Eye (tissue), 1 donor: ENCODE data around the gene UNC5CL.

Source experiments
- DNase-seq: peaks from one replicate; pipeline ENCODE4 v3.0.0-alpha.2; 2015

Gene UNC5CL, protein sequence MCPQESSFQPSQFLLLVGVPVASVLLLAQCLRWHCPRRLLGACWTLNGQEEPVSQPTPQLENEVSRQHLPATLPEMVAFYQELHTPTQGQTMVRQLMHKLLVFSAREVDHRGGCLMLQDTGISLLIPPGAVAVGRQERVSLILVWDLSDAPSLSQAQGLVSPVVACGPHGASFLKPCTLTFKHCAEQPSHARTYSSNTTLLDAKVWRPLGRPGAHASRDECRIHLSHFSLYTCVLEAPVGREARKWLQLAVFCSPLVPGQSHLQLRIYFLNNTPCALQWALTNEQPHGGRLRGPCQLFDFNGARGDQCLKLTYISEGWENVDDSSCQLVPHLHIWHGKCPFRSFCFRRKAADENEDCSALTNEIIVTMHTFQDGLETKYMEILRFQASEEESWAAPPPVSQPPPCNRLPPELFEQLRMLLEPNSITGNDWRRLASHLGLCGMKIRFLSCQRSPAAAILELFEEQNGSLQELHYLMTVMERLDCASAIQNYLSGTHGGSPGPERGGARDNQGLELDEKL

DNA sequence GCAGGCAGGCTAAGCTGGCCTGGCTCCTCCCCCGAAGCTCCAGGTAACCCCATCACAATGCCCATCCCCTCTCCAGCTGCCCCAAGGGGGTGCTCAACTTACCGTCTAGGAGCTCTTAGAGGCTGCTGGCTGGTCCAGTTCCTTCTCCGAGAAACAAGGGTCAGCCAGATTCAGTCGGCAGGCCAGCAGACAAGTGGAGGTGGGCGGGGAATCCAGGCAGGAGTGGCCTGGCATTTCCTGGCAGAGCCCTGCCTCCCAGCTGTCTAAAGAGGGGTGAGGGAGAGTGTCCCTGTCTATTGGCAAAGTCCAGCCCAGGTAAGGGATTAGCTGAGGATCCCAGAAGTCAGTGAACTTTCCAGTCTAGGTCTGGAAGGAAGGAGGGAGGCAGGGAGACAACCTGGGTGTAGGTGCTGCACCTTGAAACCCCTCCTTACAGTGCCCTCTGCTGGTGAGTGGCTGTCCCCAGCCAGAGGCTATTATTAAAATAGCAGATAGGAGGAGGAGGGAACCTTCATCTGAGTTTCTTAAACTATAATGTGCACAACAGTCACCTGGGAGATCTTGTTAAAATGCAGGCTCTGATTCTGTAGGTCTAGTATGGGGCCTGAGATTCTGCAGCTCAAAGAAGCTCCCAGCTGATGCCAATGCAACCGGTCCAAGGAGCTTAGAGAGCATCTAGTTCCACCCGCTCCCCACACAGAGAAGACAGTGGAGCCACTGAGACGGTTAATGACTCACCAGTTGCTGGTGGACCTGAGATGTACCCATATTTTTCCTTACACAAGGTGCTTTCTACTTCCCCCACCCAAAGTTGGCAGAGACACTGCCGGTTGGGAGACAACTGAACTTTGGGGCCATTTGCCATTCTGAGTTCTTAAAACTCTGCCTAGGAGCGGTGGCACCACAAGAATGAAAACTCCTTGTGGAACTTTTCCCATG lies at the start of gene UNC5CL:
Gene UNC5CL, minus strand, starts transcription at position 162 of the 939 bp plus-strand sequence. CDS start 4,147 bp downstream, outside the sequence.
- peak; percentile 33 for DNase-seq

DNA sequence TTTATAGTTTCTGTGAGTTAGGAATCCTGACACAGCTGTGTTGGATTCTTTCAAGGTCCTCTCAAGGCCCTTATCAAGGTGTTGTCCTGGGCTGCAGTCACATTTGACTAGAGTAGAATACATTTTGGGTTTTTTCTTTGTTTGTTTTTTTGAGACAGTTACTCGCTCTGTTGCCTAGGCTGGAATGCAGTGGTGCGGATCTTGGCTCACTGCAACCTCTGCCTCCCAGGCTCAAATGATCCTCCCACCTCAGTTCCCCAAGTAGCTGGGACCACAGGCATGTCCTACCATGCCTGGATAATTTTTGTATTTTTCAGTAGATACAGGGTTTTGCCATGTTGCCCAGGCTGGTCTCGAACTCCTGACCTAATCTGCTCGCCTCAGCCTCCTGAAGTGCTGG lies 49.4 kb upstream of the UNC5CL start:
- DNase-seq, result no peak

DNA sequence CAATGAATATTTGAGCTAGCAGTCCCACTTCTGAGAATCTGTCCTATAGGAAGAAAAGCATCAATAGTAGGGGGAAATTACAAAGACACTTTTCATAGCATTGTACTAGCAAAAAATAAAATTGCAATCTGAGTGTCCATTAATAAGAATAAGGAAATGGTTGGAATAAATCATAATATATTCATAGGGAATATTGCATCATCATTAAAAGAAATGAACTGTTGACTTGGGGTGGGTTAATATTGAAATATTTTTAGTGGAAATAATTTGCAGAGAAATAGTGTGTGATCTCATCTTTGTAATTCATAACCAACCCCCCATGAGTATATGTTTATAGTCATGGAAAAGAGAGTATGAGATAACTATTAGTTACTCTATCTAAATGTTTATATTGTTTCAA lies 46.2 kb upstream of the UNC5CL start:
- DNase-seq, result no peak

DNA sequence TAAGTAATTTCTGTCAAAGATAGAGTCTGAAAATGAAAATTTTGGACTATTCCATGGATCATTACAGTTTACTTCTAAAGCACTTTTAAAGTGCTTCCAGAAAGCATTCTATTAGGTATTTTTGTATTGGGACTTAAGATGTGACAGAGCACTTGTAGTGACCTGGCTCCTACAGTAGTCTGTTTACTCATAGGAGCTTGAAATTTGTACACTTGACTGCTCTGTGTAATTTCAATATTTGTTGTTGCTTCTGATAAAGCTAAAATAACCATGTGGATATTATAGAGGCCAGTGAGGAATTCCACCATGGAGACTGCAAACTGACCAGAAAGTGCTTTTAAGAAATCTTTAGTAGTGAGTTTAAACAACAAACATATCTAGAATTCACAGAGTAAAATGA lies 44.1 kb upstream of the UNC5CL start:
- no peak for DNase-seq

DNA sequence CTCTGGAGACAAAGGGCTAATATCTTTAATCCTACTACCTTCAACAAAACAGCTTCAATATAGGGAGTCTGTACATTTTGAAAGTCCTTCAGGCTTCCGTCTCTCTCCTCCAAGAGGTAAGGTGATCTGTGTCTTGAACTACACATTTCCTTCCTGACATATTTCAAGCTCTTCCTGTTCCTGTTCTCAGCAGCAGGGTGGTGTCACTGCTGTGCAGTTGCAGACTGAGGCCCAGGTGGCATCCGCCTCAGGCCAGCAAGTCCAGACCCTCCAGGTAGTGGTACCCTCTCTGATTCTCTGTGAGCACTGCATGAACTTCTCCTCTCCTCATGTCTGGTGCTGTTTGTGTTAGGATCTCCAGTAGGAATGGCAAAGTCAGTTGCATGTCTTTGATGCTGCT lies 41.6 kb upstream of the UNC5CL start:
- DNase-seq, result no peak

DNA sequence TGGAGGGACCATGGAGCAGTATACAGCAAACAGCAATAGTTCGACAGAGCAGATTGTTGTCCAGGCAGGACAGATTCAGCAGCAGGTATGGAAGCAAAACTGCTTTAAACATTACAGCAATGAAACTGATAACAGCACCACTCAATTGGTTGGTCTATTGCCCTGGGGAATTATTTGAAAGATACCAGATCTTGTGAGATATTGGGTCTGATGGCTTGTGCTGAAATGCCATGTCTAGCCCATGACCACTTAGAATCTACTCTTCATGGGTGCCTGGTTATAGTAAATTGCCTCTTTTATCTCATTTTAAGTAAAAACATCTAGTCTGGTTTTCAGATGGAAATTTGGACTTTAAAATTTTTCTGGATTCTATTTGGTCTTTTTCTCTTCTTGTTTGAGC lies 40.1 kb upstream of the UNC5CL start:
- DNase-seq, result no peak

DNA sequence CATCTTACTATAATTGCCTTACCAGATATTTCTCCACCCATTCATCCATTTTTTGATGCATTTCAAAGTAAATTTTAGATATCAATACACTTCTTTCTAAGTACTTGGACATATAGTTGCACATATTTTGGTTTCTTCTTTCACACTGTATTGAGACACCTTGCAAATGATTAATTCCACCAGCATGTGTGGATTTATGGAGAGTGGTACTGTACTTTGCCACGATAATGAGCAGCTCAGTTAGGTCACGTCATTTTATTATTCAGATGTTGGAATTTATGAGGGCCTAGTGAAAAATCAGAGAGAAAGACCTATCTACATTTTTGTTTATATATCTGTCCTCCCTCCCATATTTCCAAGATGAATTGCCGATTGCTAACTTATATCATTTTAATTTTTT lies 39.1 kb upstream of the UNC5CL start:
- no peak for DNase-seq

DNA sequence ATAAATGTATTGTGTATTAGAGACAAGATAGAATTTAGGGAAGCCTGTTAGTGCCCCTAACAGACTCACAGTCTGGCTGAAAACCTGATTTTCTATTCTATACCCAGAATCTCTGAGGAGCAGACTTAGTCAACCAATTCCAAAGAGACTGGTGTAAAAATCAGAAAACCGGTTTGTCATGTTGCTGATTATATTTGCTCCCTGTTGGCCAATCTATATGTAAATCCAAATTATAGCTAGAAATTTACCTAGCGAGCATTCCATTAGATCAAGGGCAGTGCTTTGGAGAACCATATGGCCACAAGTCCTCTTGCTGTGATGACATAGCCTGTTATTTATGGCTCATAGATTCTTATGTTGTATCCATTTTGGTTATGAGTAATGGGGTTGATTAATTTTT lies 38.5 kb upstream of the UNC5CL start:
- no peak for DNase-seq

DNA sequence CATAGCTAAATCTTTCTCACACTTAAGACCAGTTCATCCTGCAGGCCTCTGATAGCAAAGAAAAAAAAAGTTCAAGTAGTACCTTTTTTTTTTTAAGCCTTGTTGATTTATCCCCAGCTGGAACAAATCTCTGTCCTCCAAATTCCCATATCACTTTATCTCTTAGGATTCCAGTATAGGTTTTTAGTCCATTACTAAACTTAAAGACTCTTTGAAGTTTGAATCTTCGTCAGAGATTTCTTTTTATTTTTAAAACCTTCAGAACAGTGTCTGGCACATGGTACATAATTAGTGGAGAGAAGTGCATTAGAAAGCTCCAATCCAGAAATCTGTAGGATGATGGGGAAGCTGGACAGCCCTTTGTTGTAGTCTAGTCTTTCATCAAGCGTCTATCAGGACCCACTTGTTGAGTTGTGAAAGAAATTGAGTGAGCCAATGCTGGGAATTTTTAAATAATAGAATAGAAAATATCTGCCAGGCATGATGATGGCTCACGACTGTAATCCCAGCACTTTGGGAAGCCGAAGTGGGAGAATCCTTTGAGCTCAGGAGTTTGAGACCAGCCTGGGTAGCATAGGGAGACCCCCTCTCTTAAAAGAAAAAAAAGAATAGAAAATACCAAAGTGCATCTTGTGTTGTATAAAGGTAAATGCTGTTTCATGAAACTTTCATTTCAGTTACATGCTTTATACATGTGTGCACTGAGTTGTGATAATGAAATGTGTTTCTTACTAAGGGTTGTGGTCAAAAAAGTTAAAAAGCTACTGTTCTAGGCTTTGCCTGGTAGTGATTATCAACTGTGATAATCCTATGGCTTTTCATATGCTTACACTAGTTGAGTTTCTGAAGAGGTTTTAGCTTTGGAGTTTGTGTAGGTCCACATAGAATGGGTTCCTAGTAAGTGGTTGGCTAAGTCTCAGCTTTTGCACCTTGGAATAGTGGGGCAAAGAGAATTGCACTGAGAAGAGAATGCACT lies 36.9 kb upstream of the UNC5CL start:
- no peak for DNase-seq

DNA sequence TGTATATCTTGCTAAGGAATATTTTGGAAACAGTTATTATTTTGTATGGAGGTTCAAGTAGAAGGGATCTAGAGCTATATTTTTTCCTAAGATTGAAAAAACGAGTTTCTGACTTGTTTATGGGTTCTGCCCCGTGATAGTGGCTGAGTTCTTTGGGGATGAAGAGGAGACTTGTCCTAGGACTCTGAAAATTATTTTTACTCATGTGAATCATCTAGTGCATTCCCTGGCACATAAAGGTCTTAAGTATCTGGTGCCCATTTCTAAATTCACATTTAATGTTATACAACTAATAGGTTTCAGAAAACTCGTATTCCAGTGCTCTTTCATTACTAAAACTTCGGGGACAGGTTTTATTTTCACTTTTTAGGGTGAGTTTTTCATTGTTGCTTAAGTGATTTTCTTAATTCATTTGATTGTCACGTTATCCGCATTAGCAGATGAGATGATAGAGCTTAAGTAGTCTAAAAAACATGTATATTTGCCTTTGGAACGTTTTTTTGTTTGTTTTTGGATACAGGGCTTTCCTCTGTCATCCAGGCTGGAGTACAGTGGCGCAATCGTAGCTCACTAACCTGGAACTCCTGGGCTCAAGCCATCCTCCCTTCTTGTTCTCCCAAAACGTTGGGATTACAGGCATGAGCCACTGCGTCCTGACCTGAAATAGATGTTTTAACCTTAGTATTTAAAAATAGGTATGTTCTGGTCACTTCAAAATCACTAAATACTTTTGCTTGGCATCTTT lies 35.8 kb upstream of the UNC5CL start:
- DNase-seq, result no peak

DNA sequence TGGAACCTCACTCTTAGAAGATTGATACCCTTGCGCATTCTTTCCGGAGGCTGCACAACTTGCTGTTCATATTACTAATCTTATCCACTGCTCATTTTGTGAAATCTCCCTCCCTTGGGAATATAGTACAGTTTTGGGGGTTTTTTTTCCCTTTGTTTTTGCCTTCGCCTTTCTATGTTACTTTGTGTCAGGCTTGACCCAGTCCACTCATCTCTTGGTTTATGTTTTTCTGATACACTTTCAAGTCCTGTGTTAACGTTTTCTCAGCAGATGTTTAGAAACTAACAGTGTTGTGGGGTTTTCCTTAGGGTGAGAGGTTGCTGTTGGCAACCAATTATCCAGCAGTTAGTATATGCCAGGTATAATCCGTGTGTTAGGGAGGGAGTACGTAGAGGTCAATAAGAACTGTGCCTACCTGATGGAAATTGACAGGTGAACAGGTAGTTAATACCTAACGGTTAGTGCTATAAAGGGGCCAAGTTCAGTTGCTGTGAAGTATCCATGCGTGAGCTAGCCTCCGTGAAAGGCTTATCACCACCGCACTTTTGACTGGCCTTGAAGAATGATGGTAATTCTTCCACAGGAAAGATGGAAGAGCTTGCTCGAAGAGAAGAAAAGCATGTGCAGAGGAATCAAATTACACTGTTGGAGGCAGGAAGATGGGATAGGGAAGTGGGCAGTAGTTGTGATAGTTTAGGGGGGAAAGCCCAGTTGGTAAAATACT lies 35.1 kb upstream of the UNC5CL start:
- no peak for DNase-seq

DNA sequence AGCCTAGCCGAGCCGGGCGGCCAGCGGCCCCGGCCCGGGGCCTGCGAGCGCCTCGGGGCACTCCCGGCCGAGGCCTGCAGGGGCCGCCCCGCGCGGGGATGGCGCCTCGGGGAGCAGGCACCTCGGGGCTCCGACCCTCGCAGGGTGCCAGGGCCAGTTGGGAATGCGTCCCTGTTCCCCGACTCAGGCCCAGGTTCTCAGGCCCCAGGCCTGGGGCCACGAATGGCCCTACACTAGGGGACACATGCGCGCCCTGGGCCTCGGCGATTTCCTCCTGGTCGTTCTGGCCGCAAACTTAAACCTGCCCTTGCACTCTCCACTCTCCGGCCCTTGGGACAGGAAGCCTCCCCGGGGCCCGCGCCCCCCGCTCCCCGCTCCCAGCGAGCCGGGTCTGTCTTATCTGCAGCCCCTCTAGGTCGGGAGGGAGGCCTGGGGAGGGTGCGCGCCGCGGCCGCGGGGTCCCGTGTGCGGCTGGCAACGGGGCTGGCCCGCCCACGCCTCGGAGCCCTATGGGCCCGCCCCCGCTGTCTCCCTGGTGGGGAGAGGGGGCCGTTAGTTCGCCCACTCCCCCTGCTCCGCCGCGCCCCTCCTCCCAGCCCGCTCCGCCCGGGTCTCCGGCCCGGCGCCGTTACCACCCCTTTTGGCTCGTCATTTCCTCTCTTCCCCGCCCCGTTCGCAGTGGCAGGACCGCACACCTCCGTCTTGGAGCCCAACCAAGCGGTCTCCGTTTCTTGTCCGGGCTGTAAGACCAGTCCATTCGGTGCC lies 34.4 kb upstream of the UNC5CL start:
- DNase-seq, result peak; percentile 93

DNA sequence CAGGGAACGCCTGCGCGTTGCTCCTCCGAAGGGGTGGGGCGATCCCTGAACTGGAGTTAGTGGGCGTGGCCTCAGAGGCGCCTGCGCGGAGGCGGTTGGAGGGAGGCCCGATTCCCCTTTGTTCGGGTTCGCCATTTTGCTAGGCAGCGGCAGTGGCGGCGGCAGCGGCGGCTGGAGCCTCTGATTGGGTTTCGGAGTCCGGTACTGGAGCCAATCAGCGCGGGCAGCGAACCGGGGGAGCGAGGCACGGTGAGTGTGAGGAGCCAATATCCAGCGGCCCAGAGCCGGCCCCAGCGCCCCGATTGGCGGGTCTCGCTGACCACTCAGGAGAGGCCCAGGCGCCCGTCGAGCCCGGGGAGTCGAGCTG lies 33.8 kb upstream of the UNC5CL start, which contains the start of gene NFYA:
Gene NFYA, plus strand, starts transcription at position 139 of the 367 bp plus-strand sequence. CDS start 6,116 bp downstream, outside the sequence.
- no peak for DNase-seq

DNA sequence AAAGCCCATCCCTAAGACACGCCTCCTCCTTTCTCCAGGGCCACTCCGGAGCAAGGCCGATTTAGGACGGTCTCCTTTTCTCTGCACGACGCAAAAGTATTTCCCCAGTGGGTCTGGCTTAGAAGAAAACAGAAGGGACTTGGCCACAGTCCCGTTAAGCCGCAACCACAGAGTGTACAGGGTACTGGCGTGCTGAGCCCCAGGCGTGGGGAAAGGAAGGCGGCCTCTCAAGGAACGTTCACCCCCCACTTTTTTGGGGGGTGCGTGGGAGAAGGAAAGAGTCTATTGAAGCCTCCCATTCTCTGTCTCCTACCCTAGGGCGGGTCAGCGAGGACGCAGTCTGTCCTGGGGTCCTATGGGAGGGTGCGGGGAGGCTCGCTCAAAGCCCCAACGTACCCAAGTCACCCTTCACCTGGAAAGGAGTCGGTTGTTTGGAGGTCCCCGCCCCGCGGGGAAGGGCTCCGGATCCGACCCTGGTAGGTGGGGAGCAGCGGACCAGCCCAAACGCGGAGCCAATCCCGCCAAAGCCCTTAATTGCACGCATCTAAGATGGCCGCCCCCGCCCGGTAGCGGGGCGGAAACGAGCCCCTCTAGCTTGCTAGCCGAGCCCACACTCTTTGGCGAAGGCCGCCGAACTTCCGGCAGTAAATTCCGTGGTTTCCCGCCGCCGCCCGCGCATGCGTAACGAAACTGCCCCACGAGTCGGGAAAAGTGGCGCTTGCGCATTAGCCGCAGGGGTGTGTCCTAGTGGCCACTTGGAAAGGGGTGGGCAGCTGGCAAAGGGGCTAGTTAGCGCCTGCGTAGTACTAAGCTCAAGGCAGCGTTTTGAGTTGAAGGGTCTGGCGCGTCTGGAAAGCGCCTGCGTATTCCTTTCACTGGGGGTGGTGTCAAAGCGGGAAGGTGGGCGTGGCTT lies 33.2 kb upstream of the UNC5CL start, which contains the start of gene OARD1:
Gene OARD1, minus strand, starts transcription at position 434 of the 913 bp plus-strand sequence. CDS start 722 bp downstream, outside the sequence.
- peak; percentile 100 for DNase-seq

DNA sequence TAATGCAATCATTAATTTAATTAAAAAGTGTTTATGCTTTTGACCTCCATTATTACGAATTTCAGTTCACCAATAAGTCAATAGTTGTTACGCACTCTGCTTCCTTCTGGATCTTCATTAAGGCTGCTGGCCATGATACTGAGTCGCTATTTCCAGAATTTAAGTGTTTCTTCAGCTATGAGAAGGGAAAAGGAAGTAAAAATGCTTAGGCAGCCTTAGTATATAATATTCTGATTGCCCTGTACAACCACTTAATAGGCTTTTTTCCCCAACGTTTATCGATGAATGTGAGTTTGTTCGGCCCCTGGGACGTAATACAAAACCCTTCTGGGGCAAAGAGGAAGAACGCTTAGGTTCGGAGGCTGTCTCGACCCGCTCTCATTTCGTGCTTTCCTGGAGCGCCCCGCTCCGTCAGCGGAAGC lies 32.5 kb upstream of the UNC5CL start:
- DNase-seq, result no peak

DNA sequence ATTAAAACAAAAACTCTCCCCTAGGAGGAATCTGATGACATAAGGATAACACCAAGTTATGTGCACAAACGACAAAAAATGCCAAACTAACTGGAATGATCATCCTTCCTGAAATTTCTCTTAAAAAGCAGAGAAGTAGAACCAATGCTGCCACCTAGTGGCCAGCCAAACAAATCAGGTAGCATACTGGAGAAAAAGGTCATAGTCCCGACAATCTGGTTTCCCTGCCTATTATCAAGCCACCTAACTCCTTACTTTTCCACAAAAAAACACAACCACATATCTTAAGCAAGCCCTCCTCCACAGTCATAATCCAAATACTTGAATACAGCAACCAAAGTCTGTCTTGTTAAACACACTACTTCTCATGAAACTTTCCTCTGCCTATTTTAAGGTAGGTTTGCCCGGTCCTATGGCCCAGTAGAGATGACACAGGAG lies 27.9 kb upstream of the UNC5CL start:
- DNase-seq, result peak; percentile 92

DNA sequence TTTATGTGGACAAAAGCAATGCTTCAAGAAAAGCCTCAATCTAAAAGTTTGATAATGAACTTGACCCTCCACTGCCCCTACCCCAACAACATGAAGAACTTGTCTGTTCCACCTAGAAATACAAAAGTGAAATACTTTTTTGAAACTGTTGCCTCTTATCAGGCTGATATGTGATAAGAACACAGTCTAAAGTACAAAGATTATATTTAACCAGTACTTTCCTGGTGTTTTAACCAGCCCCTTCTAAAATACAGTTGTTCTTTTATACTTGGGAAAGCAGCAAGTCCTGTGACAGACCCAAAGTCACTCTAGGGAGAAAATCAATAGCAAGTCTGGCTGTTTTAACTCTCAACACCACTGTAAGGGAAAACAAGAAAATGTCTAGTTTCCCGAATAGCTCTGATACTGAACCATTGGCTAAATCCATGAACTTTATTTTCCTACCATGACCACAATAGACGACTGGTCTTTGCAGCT lies 26.6 kb upstream of the UNC5CL start:
- no peak for DNase-seq

DNA sequence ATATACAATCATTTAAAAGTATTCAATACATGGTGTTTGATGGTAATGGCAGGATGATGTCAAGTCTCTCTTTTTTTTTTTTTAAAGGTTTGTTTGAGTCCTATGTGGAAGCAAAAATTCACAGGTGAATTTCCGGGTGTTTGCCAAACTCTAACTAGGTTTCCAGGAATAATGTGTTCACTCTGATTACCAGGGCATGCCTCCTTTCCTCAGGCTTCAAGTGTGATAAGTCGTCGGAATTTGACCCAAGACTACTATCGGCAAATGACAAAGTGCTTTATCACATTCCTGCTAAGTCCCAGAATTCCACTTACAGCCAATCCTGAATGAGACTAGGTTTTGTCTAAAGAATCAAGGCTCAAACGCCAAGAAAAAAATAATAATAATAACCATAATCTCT lies 25.8 kb upstream of the UNC5CL start:
- no peak for DNase-seq
